Keratinocyte (primary cell): ENCODE measurements around the gene CHRNA7. TPM values are rescaled to one million over a fixed set of nuclear protein-coding genes. Genes with fewer than 3 reads are reported as not detected.
"Not testable (repeated sequence)": the region's sequence is repeated elsewhere in the genome, so short reads cannot be mapped to it uniquely, and the experiment has no call there.

Experiments
- DNase-seq: peaks from one replicate; pipeline ENCODE4 v3.0.0-alpha.2; 2011; ENCODE audit warnings: low read depth, missing footprints, low spot score
- FAIRE-seq: peaks from 2 replicates; lab custom pipeline; 2011; peaks lifted over from hg19 to GRCh38; lab: Jason Lieb, UNC
- H2AFZ ChIP-seq: 2 replicates; pipeline ENCODE4 v1.6.0; 2012; ENCODE audit warnings: low read length, control low read depth, inconsistent platforms; ENCODE audit not compliant: control insufficient read depth
- H3K27ac ChIP-seq: 2 replicates; pipeline ENCODE4 v1.5.1; 2011; ENCODE audit warnings: low read length; ENCODE audit not compliant: control insufficient read depth, insufficient read depth
- H3K27me3 ChIP-seq: 3 replicates; pipeline ENCODE4 v1.6.0; 2011; ENCODE audit warnings: low read length; ENCODE audit not compliant: control insufficient read depth, insufficient read depth; ENCODE audit errors: extremely low read depth
- H3K36me3 ChIP-seq, 2 experiments: 2 replicates in 1 of 2; 3 replicates in 1 of 2; pipeline ENCODE4 v1.5.1; 2011; ENCODE audit warnings: low read length in 2 of 2, mild to moderate bottlenecking in 1 of 2; ENCODE audit not compliant: control insufficient read depth in 2 of 2, insufficient read depth in 2 of 2; ENCODE audit errors: extremely low read depth in 1 of 2
- H3K4me1 ChIP-seq: 3 replicates; pipeline ENCODE4 v1.5.1; 2011; ENCODE audit warnings: low read length; ENCODE audit not compliant: control insufficient read depth, insufficient read depth; ENCODE audit errors: extremely low read depth
- H3K4me2 ChIP-seq: 3 replicates; pipeline ENCODE4 v1.6.0; 2011; ENCODE audit warnings: low read depth, low read length; ENCODE audit not compliant: control insufficient read depth, insufficient read depth; ENCODE audit errors: extremely low read depth
- H3K4me3 ChIP-seq, 3 experiments: fragments of 200-600 bp in 1 of 3; sonication (generic) in 1 of 3; 2 replicates in 2 of 3; 3 replicates in 1 of 3; pipeline ENCODE4 v1.5.1; 2011 to 2016; ENCODE audit warnings: low read length in 3 of 3, mild to moderate bottlenecking in 3 of 3, control low read depth in 2 of 3, inconsistent platforms in 1 of 3, low read depth in 1 of 3, mixed read lengths in 1 of 3, mixed run types in 1 of 3, moderate library complexity in 1 of 3; ENCODE audit not compliant: control insufficient read depth in 2 of 3, insufficient read depth in 2 of 3; ENCODE audit errors: extremely low read depth in 1 of 3
- H3K79me2 ChIP-seq: 2 replicates; pipeline ENCODE4 v1.6.0; 2012; ENCODE audit warnings: low read length; ENCODE audit not compliant: control insufficient read depth, insufficient read depth
- H3K9ac ChIP-seq: 3 replicates; pipeline ENCODE4 v1.6.0; 2011; ENCODE audit warnings: low read length; ENCODE audit not compliant: control insufficient read depth, insufficient read depth; ENCODE audit errors: extremely low read depth
- H3K9me1 ChIP-seq: 3 replicates; pipeline ENCODE4 v1.6.0; 2011; ENCODE audit warnings: low read length; ENCODE audit not compliant: control insufficient read depth, insufficient read depth; ENCODE audit errors: extremely low read depth
- H3K9me3 ChIP-seq: 2 replicates; pipeline ENCODE4 v1.5.1; 2012; ENCODE audit warnings: low read depth, low read length; ENCODE audit not compliant: control insufficient read depth
- H4K20me1 ChIP-seq: 3 replicates; pipeline ENCODE4 v1.6.0; 2011; ENCODE audit warnings: low read length; ENCODE audit not compliant: control insufficient read depth, insufficient read depth; ENCODE audit errors: extremely low read depth
- dilution Hi-C: fragments of 300-500 bp; cut with MboI; formaldehyde crosslinking; loops from one replicate; pipeline ENCODE4 v1.7.0; 2020; ENCODE audit warnings: low sequenced_read_pairs; ENCODE audit not compliant: extremely low pct_ligation_motif_present
- polyA plus RNA-seq, 5 experiments: library from polyadenylated mRNA; depleted of rRNA in 3 of 5; stranded (reverse) in 3 of 5; stranded (forward) in 1 of 5; unstranded in 1 of 5; fragments of >200 nt; gene quantifications; 1 replicate in 1 of 5; 2 replicates in 3 of 5; 3 replicates in 1 of 5; pipeline versions ENCODE4 v1.2.1 to v1.2.3, GENCODE V29; 2011 to 2012; ENCODE audit warnings: missing spikeins in 2 of 5, low read depth in 1 of 5, low replicate concordance in 1 of 5

The CHRNA7 gene
- polyA plus RNA-seq, 1 donor (not counting 4 experiments of a cell fraction or from before 2014, with no cell fraction given): 0.93 TPM

DNA sequence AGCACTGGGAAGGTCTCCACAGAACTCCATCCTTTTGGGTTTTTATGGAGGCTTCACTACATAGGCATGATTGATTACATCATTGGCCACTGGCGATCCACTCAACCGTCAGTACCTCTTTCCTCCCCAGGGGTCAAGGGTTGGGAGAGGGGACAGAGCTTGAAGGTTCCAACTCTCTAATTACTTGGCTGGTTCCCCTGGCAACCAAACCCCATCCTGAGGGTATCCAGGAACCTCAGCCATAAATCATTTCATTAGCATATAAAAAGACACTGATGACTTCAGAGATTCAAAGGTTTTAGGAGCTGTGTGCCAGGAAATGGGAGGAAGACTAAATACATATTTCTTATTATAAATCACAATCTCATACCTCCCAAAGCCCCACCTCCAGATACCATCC, 131.8 kb downstream of the CHRNA7 start:
- dilution Hi-C loops, H3K9ac ChIP-seq, H2AFZ ChIP-seq, H3K4me3 ChIP-seq, H4K20me1 ChIP-seq, H3K36me3 ChIP-seq, H3K9me3 ChIP-seq, FAIRE-seq, H3K4me1 ChIP-seq, H3K4me2 ChIP-seq, H3K9me1 ChIP-seq, H3K27ac ChIP-seq, H3K79me2 ChIP-seq, DNase-seq, H3K27me3 ChIP-seq: not testable (repeated sequence)

DNA sequence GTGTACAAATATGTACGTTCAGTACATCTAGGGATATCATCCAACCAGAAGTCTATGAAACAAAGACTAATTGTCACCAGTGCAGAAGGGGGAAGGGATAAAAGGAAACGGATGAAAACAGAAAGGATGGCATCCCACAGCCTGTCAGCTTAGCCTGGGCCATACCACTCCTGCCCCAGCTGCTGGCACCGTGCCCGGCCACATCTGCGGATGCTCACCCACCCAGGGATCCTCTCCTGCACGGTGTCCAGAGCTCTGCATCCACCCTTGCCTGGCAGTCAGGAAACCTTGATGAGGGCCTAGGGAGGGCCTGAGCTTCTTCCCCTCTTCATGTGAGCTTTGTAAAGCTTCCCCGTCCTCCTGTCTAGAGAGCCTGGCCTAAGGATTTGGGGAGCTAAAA, 133.8 kb downstream of the CHRNA7 start:
- FAIRE-seq, H3K9me3 ChIP-seq, H3K9ac ChIP-seq, H4K20me1 ChIP-seq, H3K9me1 ChIP-seq, H3K4me3 ChIP-seq, H3K27me3 ChIP-seq, H3K4me2 ChIP-seq, dilution Hi-C loops, H3K4me1 ChIP-seq, H3K27ac ChIP-seq, H3K36me3 ChIP-seq, H2AFZ ChIP-seq, H3K79me2 ChIP-seq, DNase-seq: not testable (repeated sequence)

DNA sequence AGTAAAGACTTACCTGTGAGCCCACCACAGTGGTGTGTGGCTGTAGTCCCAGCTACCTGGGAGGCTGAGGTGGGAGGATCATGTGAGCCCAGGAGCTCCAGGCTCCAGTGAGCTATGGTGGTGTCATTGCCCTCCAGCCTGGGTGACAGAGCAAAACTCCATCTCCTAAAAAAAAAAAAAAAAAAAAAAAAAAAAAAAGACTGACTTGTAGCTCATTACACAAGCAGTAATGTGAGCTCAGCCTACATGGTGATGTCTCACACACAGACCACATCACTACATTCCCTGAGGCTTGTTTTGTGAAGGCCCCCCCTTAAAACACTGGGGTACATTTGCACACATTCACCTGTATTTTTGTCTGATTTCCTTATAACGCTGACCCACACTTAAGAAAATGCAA, 134.4 kb downstream of the CHRNA7 start:
- H2AFZ ChIP-seq, H3K9me1 ChIP-seq, H3K79me2 ChIP-seq, H3K27ac ChIP-seq, FAIRE-seq, H3K4me3 ChIP-seq, H3K4me2 ChIP-seq, H4K20me1 ChIP-seq, H3K27me3 ChIP-seq, DNase-seq, H3K4me1 ChIP-seq, H3K9ac ChIP-seq, H3K9me3 ChIP-seq, H3K36me3 ChIP-seq, dilution Hi-C loops: not testable (repeated sequence)

DNA sequence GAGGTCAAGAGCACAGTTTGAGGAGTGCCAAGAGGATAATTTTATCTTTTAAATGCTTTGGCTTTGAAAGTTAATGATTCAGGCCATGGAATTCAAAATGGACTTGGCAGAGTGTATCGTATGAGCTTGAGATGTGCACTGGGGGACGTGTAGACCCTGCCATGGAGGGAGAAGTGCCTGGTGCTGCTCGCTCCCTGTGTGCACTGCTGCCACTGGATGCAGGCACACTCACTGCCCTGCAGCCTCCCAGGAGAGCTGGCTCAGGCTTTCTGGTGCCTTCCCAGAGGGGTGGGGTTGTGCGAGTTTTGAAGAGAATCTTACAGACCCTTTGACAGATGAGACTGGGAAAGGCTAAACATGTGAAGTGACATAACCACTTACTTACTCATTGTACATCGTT, 135.5 kb downstream of the CHRNA7 start:
- FAIRE-seq, H3K27me3 ChIP-seq, DNase-seq, H3K9ac ChIP-seq, H4K20me1 ChIP-seq, H3K9me1 ChIP-seq, H2AFZ ChIP-seq, H3K79me2 ChIP-seq, H3K4me3 ChIP-seq, H3K27ac ChIP-seq, dilution Hi-C loops, H3K9me3 ChIP-seq, H3K4me1 ChIP-seq, H3K36me3 ChIP-seq, H3K4me2 ChIP-seq: not testable (repeated sequence)

DNA sequence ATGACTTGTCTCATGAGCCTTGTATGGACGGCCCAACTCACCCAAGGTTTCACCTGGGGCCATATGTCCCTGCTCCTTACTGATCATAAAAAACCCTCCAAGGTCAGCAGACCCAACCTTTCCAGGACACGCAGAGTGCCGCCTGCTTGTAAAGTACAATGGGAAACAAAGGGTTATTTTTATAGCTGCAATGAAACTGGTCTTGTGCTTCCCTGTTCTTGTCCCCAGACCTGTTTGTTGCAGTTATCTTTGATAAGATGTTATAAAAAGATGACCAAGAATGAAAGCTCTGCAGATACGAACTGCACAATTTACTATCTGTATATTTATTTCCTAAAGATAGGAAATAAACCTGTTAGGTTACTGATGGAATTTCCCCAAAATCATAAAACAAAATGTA, 136.0 kb downstream of the CHRNA7 start:
- not testable (repeated sequence) for H3K36me3 ChIP-seq, H3K9me1 ChIP-seq, H2AFZ ChIP-seq

More for the DNA sequence above, 136.0 kb downstream of the CHRNA7 start:
- DNase-seq, H3K79me2 ChIP-seq, H3K4me3 ChIP-seq, H3K9ac ChIP-seq, dilution Hi-C loops, FAIRE-seq, H4K20me1 ChIP-seq, H3K27me3 ChIP-seq, H3K4me1 ChIP-seq, H3K27ac ChIP-seq, H3K4me2 ChIP-seq, H3K9me3 ChIP-seq: not testable (repeated sequence)
